Stimulated activated CD4-positive, alpha-beta T cell treated with anti-CD3 and anti-CD28 coated beads, TNF-alpha, amount 100 ng/mL, for 1 hour (primary cell): Measurements from ENCODE around the gene ANKRD2.
"Not testable (repeated sequence)": the region's sequence is repeated elsewhere in the genome, so short reads cannot be mapped to it uniquely, and the experiment has no call there.

Source experiments
- DNase-seq, 3 donors: peaks; one replicate each; pipeline ENCODE4 v3.0.0-alpha.2; 2020; ENCODE audit warnings: low read depth in 3 of 3, low spot score in 1 of 3

ANKRD2 gene

DNA sequence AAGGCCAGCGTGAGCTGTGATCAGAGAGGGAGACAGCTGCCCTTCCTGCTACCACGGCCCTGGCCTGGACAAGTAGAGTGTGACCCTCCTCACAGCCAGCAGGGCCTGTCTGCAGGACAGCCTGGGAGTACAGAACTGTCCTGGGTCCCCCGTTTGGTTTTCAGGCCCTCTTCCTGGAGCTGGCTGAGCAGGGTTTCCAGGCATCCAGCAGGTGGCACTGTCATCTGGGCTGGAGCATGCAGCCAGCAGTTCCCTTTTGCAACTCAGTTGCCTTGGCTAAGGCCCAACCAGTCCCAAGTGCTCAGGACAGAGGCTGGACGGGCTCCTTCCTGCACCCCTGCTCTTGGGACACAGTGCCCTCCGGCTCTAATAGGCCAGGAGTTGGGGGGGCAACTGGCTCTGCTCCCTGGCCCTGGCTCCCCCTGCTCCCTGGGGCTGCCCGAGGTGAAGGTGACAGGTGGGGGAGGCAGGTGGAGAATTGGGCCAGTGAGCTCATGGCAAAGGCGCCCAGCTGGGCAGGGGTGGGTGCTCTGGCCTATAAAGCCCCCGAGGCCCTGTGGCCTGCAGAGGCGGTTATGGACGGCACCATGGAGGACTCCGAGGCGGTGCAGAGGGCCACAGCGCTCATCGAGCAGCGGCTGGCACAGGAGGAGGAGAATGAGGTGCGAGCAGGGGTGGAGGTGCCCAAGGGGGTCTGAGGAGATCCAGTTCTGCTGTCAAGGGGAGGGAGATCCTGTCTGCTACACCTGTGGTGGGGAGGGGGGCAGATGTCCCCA, at the start of gene ANKRD2:
TSS of gene ANKRD2 (plus strand) at position 566 of the 776 bp plus-strand sequence. CDS start at position 576, 10 bp downstream.
- DNase-seq: peak in 2 of 3 donors; percentile 6 to 28

GRCh38 chr10:97522937-97523336, 49.6 kb upstream of the ANKRD2 start:
- no peak for DNase-seq

- DNase-seq: no peak
These were observed 47.5 kb upstream of the ANKRD2 start for GRCh38 chr10:97525086-97525485.

- no peak for DNase-seq
These were observed 46.9 kb upstream of the ANKRD2 start for GRCh38 chr10:97525683-97526110.

DNA sequence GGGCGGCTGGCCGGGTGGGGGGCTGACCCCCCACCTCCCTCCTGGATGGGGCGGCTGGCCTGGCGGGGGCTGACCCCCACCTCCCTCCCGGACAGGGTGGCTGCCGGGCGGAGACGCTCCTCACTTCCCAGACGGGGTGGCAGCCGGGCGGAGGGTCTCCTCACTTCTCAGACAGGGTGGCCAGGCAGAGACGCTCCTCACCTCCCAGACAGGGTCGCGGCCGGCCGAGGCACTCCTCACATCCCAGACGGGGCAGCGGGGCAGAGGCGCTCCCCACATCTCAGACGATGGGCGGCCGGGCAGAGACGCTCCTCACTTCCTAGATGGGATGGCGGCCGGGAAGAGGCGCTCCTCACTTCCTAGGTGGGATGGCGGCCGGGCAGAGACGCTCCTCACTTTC, 43.7 kb upstream of the ANKRD2 start:
- not testable (repeated sequence) for DNase-seq

- DNase-seq: no peak
These were observed 42.7 kb upstream of the ANKRD2 start for GRCh38 chr10:97529685-97530465.

- no peak for DNase-seq
These were observed 41.1 kb upstream of the ANKRD2 start for GRCh38 chr10:97531401-97531986.

- no peak for DNase-seq
These were observed 39.5 kb upstream of the ANKRD2 start for GRCh38 chr10:97532935-97533671.

DNA sequence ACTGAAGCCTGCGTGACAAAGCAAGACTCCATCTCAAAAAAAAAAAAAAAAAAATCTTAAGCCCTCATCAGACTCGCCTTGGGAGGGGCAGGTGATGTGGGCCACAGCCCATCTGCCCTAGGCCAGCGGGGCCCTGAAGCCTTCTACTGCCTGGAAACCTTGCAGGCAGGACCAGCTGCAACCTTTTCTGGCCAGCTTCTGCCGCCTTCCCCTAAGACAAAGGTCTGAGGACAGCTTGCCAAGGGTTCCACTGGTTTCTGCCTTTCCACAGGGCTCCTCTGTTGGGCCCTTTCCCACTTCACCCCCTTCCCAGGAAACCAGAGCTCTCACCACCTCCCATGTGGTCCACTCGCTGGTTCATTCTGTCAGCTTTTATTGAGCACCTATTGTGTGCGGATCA, 38.7 kb upstream of the ANKRD2 start:
- no peak for DNase-seq

DNA sequence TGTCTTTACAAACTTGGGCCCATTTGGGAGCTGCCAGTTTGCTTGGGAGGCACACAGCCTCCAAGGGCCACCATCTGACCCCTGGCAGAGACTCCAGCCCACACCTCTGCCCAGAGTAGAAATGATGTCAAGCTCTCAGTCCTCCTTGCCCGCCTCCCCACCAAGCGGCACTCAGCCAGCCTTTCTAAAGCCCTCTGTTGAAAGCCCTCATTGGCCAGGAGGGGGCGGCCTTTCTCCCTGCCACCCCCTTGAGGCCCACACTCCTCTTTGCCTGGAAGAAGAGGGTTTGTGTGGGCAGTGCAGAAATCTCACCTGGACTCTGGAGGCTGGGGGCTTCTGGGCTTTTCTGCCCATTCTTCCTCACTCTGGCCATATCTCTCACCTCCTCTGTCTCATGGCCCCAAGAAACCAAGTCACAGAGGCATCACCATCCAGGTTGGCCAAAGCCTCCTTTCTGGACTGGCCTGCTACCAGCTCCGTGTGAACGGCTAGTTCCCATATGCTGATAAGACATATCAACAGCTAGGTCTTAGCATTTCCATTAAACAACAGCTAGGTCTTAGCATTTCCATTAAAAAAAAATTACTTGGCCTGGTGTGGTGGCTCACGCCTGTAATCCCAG, 37.7 kb upstream of the ANKRD2 start:
- peak in 1 of 3 donors; percentile 25 for DNase-seq

GRCh38 chr10:97537186-97537869, 35.3 kb upstream of the ANKRD2 start:
- no peak for DNase-seq

DNA sequence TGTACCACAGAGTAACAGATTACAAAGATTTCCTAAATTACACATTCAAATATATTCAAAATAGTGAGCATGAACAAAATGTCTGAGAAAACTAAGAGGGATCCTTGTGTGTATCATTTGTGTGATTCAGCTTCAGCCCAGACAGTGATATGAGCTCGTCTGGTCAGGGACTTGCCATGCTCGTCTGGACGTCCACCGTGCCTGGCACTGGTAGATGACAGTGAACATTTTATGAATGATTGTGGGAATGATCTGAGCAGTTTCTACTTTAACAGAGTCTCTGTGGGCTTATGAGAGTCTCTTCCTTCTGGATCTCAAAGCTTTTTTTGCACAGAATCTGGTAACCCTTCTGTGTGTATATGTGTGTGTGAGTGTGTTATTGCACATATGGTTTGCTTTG, 34.2 kb upstream of the ANKRD2 start:
- no peak for DNase-seq

DNA sequence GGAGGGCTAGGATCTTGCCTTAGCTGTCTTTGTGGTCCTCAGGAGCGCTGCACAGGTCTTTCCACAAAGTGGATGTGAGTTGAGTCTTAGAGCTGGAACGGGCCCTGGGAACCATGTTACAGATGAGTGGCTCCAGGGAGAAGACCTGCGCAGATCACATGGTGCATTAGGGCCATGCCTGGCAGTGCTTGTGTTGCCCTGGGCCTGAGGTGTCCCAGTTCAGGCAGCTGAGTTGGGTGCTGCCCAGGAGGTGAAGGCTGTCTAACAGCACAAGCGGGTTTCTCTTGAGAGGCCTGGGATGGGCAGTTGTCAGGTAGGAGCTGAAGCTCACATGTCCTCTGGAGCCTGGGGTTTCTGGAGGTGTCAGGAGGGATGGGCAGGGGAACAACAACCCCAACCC, 33.7 kb upstream of the ANKRD2 start:
- no peak for DNase-seq

GRCh38 chr10:97539523-97540200, 32.9 kb upstream of the ANKRD2 start:
- no peak for DNase-seq

DNA sequence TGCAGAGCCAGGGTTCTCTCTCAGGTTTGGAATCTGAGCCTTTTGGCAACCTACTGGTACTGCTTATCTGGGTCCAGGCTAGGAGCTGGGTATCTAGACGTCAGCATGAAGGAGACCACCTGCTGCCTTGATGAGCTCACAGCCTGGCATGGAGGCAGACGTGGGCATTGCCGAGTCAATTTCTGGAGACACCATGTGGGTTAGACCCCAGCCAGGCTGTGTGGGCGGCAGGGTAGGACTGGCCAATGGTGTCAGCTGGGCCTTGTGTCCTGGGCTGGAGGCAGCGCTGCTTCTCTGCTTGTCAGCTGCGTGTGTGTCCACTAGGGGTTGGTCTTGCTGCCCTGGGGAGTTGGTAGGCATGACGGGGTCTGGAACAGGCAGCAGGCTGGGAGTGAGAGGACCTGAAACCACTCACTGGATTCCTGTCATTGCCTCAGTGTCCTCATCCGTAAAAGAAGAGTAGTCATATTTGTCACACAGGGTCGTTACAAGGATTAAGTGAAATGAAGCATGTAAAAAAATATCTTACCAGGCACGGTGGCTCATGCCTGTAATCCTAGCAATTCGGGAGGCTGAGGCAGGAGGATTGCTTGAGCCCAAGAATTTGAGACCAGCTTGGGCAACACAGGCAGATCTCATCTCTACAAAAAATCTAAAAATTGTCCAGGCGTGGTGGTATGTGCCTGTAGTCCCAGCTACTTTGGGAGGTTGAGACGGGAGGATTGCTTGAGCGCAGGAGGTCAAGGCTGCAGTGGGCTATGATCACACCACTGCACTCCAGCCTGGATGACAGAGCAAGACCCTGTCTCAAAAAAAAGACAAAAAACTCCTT, 31.7 kb upstream of the ANKRD2 start:
- DNase-seq: no peak

DNA sequence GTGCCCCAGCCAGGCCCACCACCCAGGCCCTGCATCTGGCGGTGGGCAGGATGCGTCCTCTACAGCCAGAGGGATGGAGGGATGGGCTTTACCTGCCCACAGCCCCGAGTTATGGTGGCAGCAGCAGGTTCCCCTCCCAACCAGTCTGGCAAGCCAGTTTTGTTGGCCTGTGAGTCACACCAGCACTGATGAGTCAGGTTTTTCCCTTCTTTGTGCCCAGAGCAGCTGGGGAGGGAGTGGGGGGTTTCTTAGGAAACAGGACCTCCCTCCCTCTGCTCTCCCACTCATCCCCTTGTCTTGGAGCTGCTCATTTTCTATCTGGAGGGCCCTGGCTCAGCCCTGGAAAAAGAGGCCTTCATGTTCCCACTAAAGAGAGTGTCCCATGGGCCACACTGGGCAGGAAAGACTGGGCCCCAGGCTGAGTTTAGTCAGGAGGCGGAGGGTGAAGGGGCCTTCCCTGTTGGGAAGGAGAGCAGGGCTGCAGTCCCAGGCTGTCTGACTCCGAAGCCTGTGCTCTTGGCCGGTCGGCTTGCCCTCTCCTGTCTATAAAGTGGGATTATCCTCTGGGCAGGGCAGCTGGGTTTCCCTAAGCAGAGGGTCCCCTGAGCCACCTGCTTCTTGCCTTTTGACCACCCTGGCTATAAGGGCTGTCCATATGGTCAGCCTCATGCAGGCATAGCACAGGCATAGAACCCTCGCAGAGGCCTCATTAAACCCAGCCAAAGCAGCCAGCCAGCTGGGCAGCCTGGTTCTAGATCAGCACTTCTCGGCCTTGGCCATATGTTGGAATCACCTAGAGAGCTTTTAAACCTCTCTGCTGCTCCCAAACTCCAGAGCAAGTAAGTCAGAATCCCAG, 30.2 kb upstream of the ANKRD2 start:
- DNase-seq: peak in 1 of 3 donors; percentile 11

GRCh38 chr10:97543025-97543546, 29.5 kb upstream of the ANKRD2 start:
- DNase-seq: peak in 1 of 3 donors; percentile 28
